Measurements from ENCODE around the gene PTH.

Gene PTH

DNA sequence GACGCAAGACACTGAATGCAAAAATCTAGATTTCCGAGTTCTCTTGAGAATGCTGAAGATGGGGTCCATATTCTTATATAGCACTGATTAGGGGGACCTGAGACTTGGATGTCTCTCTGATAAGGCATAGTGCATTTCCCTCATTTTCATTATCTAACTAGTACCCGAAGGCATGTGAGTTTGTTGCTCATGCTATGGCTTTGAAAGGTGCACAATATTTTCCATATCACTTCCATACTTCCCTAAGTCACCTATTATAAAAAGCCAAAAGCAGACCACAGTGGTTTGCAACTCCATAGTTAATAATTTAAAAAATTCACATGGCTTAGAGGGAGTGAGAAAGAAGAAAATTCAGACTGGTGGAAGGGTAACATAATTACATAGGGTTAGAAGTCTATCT is 34.5 kb downstream of the PTH start:
- no peak for DNase-seq (ENCODE audit: low read depth in 1 of 2, low spot score in 1 of 2)
- Histone ChIP-seq H3K27me3 (ENCODE audit: insufficient read depth, poor library complexity, severe bottlenecking) (no peaks in the 10 kb centered on the region), H3K27ac (replicated peaks) (no peak overlapping the region), H3K4me3 (replicated peaks; ENCODE audit: insufficient read depth, low read length) (no peak overlapping the region)
- TF ChIP-seq GABPA (IDR thresholded peaks at IDR 0.05; ENCODE audit: low read depth): no peak
- TF ChIP-seq POLR2AphosphoS5 (IDR thresholded peaks at IDR 0.05; ENCODE audit: low read depth): no peak
- TF ChIP-seq, protein P1, sequence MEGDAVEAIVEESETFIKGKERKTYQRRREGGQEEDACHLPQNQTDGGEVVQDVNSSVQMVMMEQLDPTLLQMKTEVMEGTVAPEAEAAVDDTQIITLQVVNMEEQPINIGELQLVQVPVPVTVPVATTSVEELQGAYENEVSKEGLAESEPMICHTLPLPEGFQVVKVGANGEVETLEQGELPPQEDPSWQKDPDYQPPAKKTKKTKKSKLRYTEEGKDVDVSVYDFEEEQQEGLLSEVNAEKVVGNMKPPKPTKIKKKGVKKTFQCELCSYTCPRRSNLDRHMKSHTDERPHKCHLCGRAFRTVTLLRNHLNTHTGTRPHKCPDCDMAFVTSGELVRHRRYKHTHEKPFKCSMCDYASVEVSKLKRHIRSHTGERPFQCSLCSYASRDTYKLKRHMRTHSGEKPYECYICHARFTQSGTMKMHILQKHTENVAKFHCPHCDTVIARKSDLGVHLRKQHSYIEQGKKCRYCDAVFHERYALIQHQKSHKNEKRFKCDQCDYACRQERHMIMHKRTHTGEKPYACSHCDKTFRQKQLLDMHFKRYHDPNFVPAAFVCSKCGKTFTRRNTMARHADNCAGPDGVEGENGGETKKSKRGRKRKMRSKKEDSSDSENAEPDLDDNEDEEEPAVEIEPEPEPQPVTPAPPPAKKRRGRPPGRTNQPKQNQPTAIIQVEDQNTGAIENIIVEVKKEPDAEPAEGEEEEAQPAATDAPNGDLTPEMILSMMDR (IDR thresholded peaks at IDR 0.05; ENCODE audit: insufficient read depth, low read length): no peak
- TF ChIP-seq SPI1 (IDR thresholded peaks at IDR 0.05; ENCODE audit: borderline replicate concordance, low read depth): no peak
- TF ChIP-seq, protein P2, sequence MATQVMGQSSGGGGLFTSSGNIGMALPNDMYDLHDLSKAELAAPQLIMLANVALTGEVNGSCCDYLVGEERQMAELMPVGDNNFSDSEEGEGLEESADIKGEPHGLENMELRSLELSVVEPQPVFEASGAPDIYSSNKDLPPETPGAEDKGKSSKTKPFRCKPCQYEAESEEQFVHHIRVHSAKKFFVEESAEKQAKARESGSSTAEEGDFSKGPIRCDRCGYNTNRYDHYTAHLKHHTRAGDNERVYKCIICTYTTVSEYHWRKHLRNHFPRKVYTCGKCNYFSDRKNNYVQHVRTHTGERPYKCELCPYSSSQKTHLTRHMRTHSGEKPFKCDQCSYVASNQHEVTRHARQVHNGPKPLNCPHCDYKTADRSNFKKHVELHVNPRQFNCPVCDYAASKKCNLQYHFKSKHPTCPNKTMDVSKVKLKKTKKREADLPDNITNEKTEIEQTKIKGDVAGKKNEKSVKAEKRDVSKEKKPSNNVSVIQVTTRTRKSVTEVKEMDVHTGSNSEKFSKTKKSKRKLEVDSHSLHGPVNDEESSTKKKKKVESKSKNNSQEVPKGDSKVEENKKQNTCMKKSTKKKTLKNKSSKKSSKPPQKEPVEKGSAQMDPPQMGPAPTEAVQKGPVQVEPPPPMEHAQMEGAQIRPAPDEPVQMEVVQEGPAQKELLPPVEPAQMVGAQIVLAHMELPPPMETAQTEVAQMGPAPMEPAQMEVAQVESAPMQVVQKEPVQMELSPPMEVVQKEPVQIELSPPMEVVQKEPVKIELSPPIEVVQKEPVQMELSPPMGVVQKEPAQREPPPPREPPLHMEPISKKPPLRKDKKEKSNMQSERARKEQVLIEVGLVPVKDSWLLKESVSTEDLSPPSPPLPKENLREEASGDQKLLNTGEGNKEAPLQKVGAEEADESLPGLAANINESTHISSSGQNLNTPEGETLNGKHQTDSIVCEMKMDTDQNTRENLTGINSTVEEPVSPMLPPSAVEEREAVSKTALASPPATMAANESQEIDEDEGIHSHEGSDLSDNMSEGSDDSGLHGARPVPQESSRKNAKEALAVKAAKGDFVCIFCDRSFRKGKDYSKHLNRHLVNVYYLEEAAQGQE (IDR thresholded peaks at IDR 0.05; ENCODE audit: insufficient replicate concordance, low read depth): no peak

- Histone ChIP-seq H3K27me3 (ENCODE audit: insufficient read depth, poor library complexity, severe bottlenecking) (no peaks in the 10 kb centered on the region), H3K4me3 (replicated peaks; ENCODE audit: insufficient read depth, low read length) (no peak overlapping the region), H3K27ac (replicated peaks) (no peak overlapping the region)
- TF ChIP-seq GABPA (IDR thresholded peaks at IDR 0.05; ENCODE audit: low read depth) (no peak), SPI1 (IDR thresholded peaks at IDR 0.05; ENCODE audit: borderline replicate concordance, low read depth) (no peak), POLR2AphosphoS5 (IDR thresholded peaks at IDR 0.05; ENCODE audit: low read depth) (no peak)
- TF ChIP-seq, protein P1 (IDR thresholded peaks at IDR 0.05; ENCODE audit: insufficient read depth, low read length): no peak
- TF ChIP-seq, protein P2 (IDR thresholded peaks at IDR 0.05; ENCODE audit: insufficient replicate concordance, low read depth): no peak
- no peak for DNase-seq (ENCODE audit: low read depth in 1 of 2, low spot score in 1 of 2)
Measured at GRCh38 chr11:13450832-13451397, 44.9 kb downstream of the PTH start.

GRCh38 chr11:13449522-13449921 is 46.3 kb downstream of the PTH start:
- no peak for TF ChIP-seq SPI1 (IDR thresholded peaks at IDR 0.05; ENCODE audit: borderline replicate concordance, low read depth)
- TF ChIP-seq, protein P1 (IDR thresholded peaks at IDR 0.05; ENCODE audit: insufficient read depth, low read length): no peak
- TF ChIP-seq, protein P2 (IDR thresholded peaks at IDR 0.05; ENCODE audit: insufficient replicate concordance, low read depth): no peak
- no peak for TF ChIP-seq POLR2AphosphoS5 (IDR thresholded peaks at IDR 0.05; ENCODE audit: low read depth)
- no peak for TF ChIP-seq GABPA (IDR thresholded peaks at IDR 0.05; ENCODE audit: low read depth)
- Histone ChIP-seq H3K27ac (replicated peaks) (peak overlapping the region; percentile 52), H3K27me3 (ENCODE audit: insufficient read depth, poor library complexity, severe bottlenecking) (no peaks in the 10 kb centered on the region), H3K4me3 (replicated peaks; ENCODE audit: insufficient read depth, low read length) (no peak overlapping the region)
- no peak for DNase-seq (ENCODE audit: low read depth in 1 of 2, low spot score in 1 of 2)

All from HL-60 (cell line).